ENCODE data around the gene C13orf46. TPM values are rescaled to one million over a fixed set of nuclear protein-coding genes. Genes with fewer than 3 reads are reported as not detected.

C13orf46 gene
- total and polyA plus RNA-seq, 8 donors = 2.9 to 23.1 (median 10.6) TPM

GRCh38 chr13:113962386-113962785 lies 11.5 kb downstream of the C13orf46 start:
- Histone ChIP-seq H3K4me1 (peaks cover 0 to 7% (median 3%) of the 10 kb centered on the region in 3 donors), H3K27me3 (no peaks in the 10 kb centered on the region), H3K4me3 (no peak overlapping the region), H3K36me3 (no peaks in the 10 kb centered on the region), H3K9me3 (no peaks in the 10 kb centered on the region), H3K27ac (no peak overlapping the region)
- WGBS, 2 donors = 88 to 92% methylated on average over 11 of the region's 11 CpGs
- FAIRE-seq = no peak
- intact Hi-C loops (cut with DNase I) = no loop called here
- TF ChIP-seq CTCF (IDR thresholded peaks at IDR 0.05) = no peak
- ATAC-seq = no peak
- peak in 3 of 6 donors; percentile 3 to 22 (median 12) for DNase-seq

- no peak overlapping the region for H3K4me3 ChIP-seq
- H3K36me3 ChIP-seq = peaks cover 0 to 6% (median 0%) of the 10 kb centered on the region in 3 donors
- no peaks in the 10 kb centered on the region for H3K9me3 ChIP-seq
- peak in 1 of 6 donors; percentile 10 for DNase-seq
- intact Hi-C loops (cut with DNase I) = no loop called here
- ATAC-seq = no peak
- TF ChIP-seq CTCF (IDR thresholded peaks at IDR 0.05) = no peak
- H3K27ac ChIP-seq = no peak overlapping the region
- 83 to 85% methylated on average over 6 of the region's 6 CpGs for WGBS, 2 donors
- no peak for FAIRE-seq
- no peaks in the 10 kb centered on the region for H3K27me3 ChIP-seq
- no peaks in the 10 kb centered on the region for H3K4me1 ChIP-seq
Observed at GRCh38 chr13:113960276-113960948, 13.5 kb downstream of the C13orf46 start.

GRCh38 chr13:113959198-113959597 lies 14.7 kb downstream of the C13orf46 start:
- ATAC-seq = peak; percentile 70 to 88 (median 76)
- peak in 2 of 6 donors; percentile 51 to 57 for DNase-seq
- H3K4me3 ChIP-seq = no peak overlapping the region
- intact Hi-C loops (cut with DNase I) = no loop called here
- no peaks in the 10 kb centered on the region for H3K27me3 ChIP-seq
- TF ChIP-seq CTCF (IDR thresholded peaks at IDR 0.05) = no peak
- no peaks in the 10 kb centered on the region for H3K9me3 ChIP-seq
- H3K4me1 ChIP-seq = no peaks in the 10 kb centered on the region
- 28 to 66% methylated on average over 1 of the region's 1 CpG for WGBS, 2 donors
- FAIRE-seq = no peak
- H3K36me3 ChIP-seq = peaks cover 0 to 10% (median 0%) of the 10 kb centered on the region in 3 donors
- peak overlapping the region in 1 of 4 donors; percentile 48 for H3K27ac ChIP-seq

DNA sequence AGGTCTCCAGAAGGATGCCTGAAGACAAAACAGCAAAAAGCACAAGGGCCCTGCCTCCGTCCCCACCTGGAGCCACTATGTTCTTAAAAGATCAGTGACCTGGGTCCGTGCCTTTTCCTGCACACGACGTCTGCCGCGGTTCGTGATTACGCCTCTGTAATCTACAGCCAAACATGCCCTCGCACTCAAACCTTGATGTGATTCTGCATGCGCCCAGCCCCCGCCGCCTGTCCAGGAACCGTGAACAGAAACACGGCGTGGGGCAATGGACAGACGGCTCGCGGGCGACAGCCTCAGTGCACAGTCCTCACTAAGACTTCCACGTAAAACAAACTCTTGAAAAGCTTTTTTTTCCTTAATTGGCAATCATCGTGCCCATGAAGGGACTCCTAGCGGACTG lies 15.5 kb downstream of the C13orf46 start:
- ATAC-seq (no peak), DNase-seq (peak in 3 of 6 donors; percentile 33 to 46 (median 38)), FAIRE-seq (no peak)
- H3K9me3 ChIP-seq = no peaks in the 10 kb centered on the region
- no peak overlapping the region for H3K4me3 ChIP-seq
- TF ChIP-seq CTCF (IDR thresholded peaks at IDR 0.05) = no peak
- H3K27ac ChIP-seq = no peak overlapping the region
- H3K4me1 ChIP-seq = no peaks in the 10 kb centered on the region
- H3K27me3 ChIP-seq = no peaks in the 10 kb centered on the region
- WGBS, 2 donors = 93 to 95% methylated on average over 22 of the region's 22 CpGs
- peaks cover 0 to 18% (median 0%) of the 10 kb centered on the region in 3 donors for H3K36me3 ChIP-seq
- intact Hi-C loops (cut with DNase I) = no loop called here

DNA sequence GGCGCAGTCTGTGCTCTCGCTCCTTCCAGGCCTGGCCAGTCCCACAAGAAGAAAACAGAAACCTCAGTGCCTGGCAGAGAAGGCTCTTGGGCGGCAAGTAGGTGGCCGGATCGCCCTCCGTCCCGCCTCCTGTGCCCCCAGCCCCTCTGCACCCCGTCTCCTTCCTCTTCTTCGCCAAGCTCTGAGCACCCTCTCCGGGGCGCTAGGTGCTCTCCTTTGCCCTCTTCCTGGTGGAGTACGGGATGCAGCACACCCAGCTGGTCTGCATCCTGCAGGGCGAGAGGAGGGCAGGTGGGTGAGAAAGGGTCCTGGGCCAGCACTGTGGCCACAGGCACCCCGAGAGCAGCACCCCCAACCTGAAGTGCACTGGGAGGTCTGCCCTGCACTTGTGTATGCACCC lies 17.3 kb downstream of the C13orf46 start:
- WGBS, 2 donors = 95 to 96% methylated on average over 13 to 14 of the region's 14 CpGs
- ATAC-seq (no peak), DNase-seq (peak in 3 of 6 donors; percentile 14 to 45 (median 43)), FAIRE-seq (no peak)
- no peaks in the 10 kb centered on the region for H3K9me3 ChIP-seq
- H3K27ac ChIP-seq = no peak overlapping the region
- no peak for TF ChIP-seq CTCF (IDR thresholded peaks at IDR 0.05)
- peaks cover 0 to 18% (median 0%) of the 10 kb centered on the region in 3 donors for H3K36me3 ChIP-seq
- no peaks in the 10 kb centered on the region for H3K4me1 ChIP-seq
- no peaks in the 10 kb centered on the region for H3K27me3 ChIP-seq
- intact Hi-C loops (cut with DNase I) = no loop called here
- no peak overlapping the region for H3K4me3 ChIP-seq
